GM23248 (cell line): ENCODE results near the gene MYO16. TPM values are rescaled to one million over a fixed set of nuclear protein-coding genes. Genes with fewer than 3 reads are reported as not detected.

Experiments
- DNase-seq: peaks from one replicate; pipeline ENCODE4 v3.0.0-alpha.2; 2015
- H2AFZ ChIP-seq: fragments of 200-600 bp; sonication (generic); 2 replicates; pipeline ENCODE4 v1.6.1; 2016; ENCODE audit warnings: antibody characterized with exemption
- H3F3A ChIP-seq: fragments of 200-600 bp; sonication (generic); 2 replicates; pipeline ENCODE4 v1.6.1; 2016; ENCODE audit warnings: mild to moderate bottlenecking, antibody characterized with exemption, mixed run types; ENCODE audit not compliant: insufficient read depth
- H3K27ac ChIP-seq: fragments of 200-600 bp; sonication (generic); 2 replicates; pipeline ENCODE4 v1.5.1; 2016; ENCODE audit warnings: mild to moderate bottlenecking
- H3K27me3 ChIP-seq: fragments of 200-600 bp; sonication (generic); replicated peaks from 2 replicates; pipeline ENCODE4 v1.6.1; 2016; ENCODE audit warnings: mild to moderate bottlenecking; ENCODE audit not compliant: insufficient read depth
- H3K36me3 ChIP-seq: fragments of 200-600 bp; sonication (generic); 2 replicates; pipeline ENCODE4 v1.6.1; 2016; ENCODE audit warnings: low read depth, mild to moderate bottlenecking
- H3K4me1 ChIP-seq: fragments of 200-600 bp; sonication (generic); 2 replicates; pipeline ENCODE4 v1.6.1; 2016; ENCODE audit warnings: mild to moderate bottlenecking; ENCODE audit not compliant: insufficient read depth
- H3K4me2 ChIP-seq: fragments of 200-600 bp; sonication (generic); one replicate; pipeline ENCODE4 v1.6.1; 2016; ENCODE audit warnings: mild to moderate bottlenecking; ENCODE audit not compliant: unreplicated experiment
- H3K4me3 ChIP-seq: fragments of 200-600 bp; sonication (generic); 2 replicates; pipeline ENCODE4 v1.5.1; 2016; ENCODE audit warnings: mild to moderate bottlenecking
- H3K79me2 ChIP-seq: fragments of 200-600 bp; sonication (generic); 2 replicates; pipeline ENCODE4 v1.6.1; 2016; ENCODE audit warnings: mild to moderate bottlenecking; ENCODE audit not compliant: insufficient read depth
- H3K9ac ChIP-seq: fragments of 200-600 bp; sonication (generic); 2 replicates; pipeline ENCODE4 v1.6.1; 2016; ENCODE audit warnings: mild to moderate bottlenecking
- H3K9me2 ChIP-seq: fragments of 200-600 bp; sonication (generic); 2 replicates; pipeline ENCODE4 v1.6.1; 2016; ENCODE audit warnings: mixed run types, mild to moderate bottlenecking, moderate library complexity; ENCODE audit not compliant: insufficient read depth
- H3K9me3 ChIP-seq: fragments of 200-600 bp; sonication (generic); one replicate; pipeline ENCODE4 v1.6.1; 2017; ENCODE audit warnings: low read depth
- H4K20me1 ChIP-seq: fragments of 200-600 bp; sonication (generic); 2 replicates; pipeline ENCODE4 v1.6.0; 2016; ENCODE audit not compliant: insufficient read depth
- EZH2 ChIP-seq: fragments of 200-600 bp; sonication (generic); IDR thresholded peaks from 2 replicates; pipeline ENCODE4 v1.6.1; 2018; ENCODE audit warnings: antibody characterized with exemption, mild to moderate bottlenecking; ENCODE audit not compliant: insufficient read depth, poor library complexity, severe bottlenecking
- EZH2phosphoT487 ChIP-seq: fragments of 200-600 bp; sonication (generic); IDR thresholded peaks from 2 replicates; pipeline ENCODE4 v1.6.1; 2018; ENCODE audit warnings: antibody characterized with exemption, moderate library complexity, mild to moderate bottlenecking, low read depth; ENCODE audit not compliant: insufficient read depth
- WGBS, 2 experiments: methylation state at CpG; one replicate each; pipeline ENCODE4 v1.1.6; 2015 to 2017; ENCODE audit warnings: low lambda C conversion rate in 2 of 2, low coverage in 1 of 2; ENCODE audit errors: missing lambda C conversion rate in 2 of 2; 5-methylcytosine and 5-hydroxymethylcytosine counted together
- in situ Hi-C: fragments of 300-500 bp; cut with MboI; formaldehyde crosslinking; loops from 2 replicates; pipeline ENCODE4 v1.15.0; 2020
- polyA plus RNA-seq: library from polyadenylated mRNA; unstranded; fragments of >200 nt; fragmentation: Nextera tagmentation; extraction: Ambion mirVana; gene quantifications from 2 replicates; pipeline ENCODE4 v1.2.1, GENCODE V29; 2016
- total RNA-seq: library from RNA; depleted of rRNA; stranded (reverse); fragments of >200 nt; shearing (Covaris generic); gene quantifications from 2 replicates; pipeline ENCODE4 v1.2.3, GENCODE V29; 2014

MYO16 gene
- total and polyA plus RNA-seq, 2 experiments from 2014 or later, result not detected

DNA sequence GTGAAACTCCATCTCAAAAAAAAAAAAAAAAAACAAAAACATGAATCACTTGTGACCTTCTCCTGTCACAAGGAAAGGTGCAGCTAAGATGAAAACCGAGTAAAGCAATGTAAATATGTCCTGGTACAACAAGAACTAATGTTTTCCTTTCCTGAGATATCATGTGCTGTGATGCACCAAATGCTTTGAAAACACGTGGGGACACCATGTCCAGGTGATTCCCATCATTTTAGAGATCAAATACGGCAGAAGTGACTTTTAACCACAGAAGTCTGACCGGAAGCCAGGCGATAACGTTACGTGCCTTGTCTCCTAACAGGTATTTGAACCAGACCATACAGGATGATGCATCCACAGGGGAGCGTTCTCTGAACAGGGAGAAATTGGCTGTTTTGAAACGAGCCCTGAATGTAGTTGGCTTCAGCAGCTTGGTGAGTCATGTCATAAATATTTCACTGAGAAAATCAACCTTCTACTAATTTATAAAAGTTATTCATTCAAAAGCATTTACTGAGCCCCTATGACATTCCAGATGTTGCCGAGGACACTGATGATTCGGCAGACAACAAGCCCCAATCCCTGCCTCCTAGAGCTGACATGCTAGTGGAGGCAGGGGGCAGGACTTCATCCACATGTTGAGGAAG, 328.1 kb downstream of the MYO16 start:
- Histone ChIP-seq H3K9me2 (no peaks in the 10 kb centered on the region), H3K9ac (no peak overlapping the region), H3K4me3 (peak overlapping the region; percentile 20; the same call in 1 of the 2 replicates), H3K27me3 (no peaks in the 10 kb centered on the region), H3K4me1 (peaks cover 8% of the 10 kb centered on the region), H3K27ac (peak overlapping the region; percentile 33; the same call in 1 of the 2 replicates), H4K20me1 (no peaks in the 10 kb centered on the region), H3K4me2 (peak overlapping the region; percentile 80), H3K79me2 (no peaks in the 10 kb centered on the region), H2AFZ (no peak overlapping the region), H3K9me3 (no peaks in the 10 kb centered on the region), H3F3A (no peaks in the 10 kb centered on the region), H3K36me3 (no peaks in the 10 kb centered on the region)
- peak; percentile 83 for DNase-seq
- WGBS, 2 experiments, result 6 to 7% methylated on average over 11 of the region's 11 CpGs
- TF ChIP-seq EZH2 (no peak), EZH2phosphoT487 (no peak)
- in situ Hi-C loops, result loop anchor here (10.0 kb wide), 1 partner anchor 1147 kb away; no protein-coding TSS in a partner anchor

- H2AFZ ChIP-seq, result no peak overlapping the region
- H3K4me1 ChIP-seq, result peaks cover 8% of the 10 kb centered on the region
- no peaks in the 10 kb centered on the region for H3K79me2 ChIP-seq
- no peaks in the 10 kb centered on the region for H3F3A ChIP-seq
- TF ChIP-seq EZH2phosphoT487, result no peak
- in situ Hi-C loops, result loop anchor here (10.0 kb wide), 1 partner anchor 1147 kb away; no protein-coding TSS in a partner anchor
- no peaks in the 10 kb centered on the region for H3K27me3 ChIP-seq
- H3K9me2 ChIP-seq, result no peaks in the 10 kb centered on the region
- no peaks in the 10 kb centered on the region for H4K20me1 ChIP-seq
- no peak overlapping the region for H3K9ac ChIP-seq
- DNase-seq, result no peak
- H3K27ac ChIP-seq, result peak overlapping the region; percentile 33; the same call in 1 of the 2 replicates
- peak overlapping the region; percentile 80 for H3K4me2 ChIP-seq
- no peaks in the 10 kb centered on the region for H3K36me3 ChIP-seq
- H3K4me3 ChIP-seq, result peak overlapping the region; percentile 20; the same call in 1 of the 2 replicates
- H3K9me3 ChIP-seq, result no peaks in the 10 kb centered on the region
Measured at GRCh38 chr13:108958013-108958376, 328.6 kb downstream of the MYO16 start.

DNA sequence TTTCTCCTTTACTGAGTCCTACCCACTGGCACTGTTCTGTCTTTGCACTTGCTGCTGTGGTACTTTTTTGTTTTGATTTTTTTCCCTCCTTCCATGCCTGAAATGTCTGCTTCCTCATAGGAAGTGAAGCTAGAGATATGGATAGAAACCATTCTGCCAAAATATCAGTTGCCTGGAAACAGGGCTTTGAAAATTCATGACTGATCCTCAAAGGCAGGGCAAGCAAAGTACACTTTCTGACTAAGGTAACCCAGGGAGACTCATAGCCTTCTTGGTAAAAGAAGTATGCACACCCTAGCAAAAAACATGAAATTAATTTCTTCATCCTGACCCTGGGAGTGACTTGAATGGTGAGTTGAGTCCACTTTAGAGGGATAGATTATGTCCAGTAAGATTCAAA, 329.8 kb downstream of the MYO16 start:
- in situ Hi-C loops, result loop anchor here (10.0 kb wide), 1 partner anchor 1146 kb away; no protein-coding TSS in a partner anchor
- no peak overlapping the region for H3K27ac ChIP-seq
- peak; percentile 49 for DNase-seq
- TF ChIP-seq EZH2 (no peak), EZH2phosphoT487 (no peak)
- H3K4me1 ChIP-seq, result peaks cover 17% of the 10 kb centered on the region
- H3K4me3 ChIP-seq, result no peak overlapping the region
- no peaks in the 10 kb centered on the region for H3K36me3 ChIP-seq
- H2AFZ ChIP-seq, result no peak overlapping the region
- no peak overlapping the region for H3K4me2 ChIP-seq
- no peaks in the 10 kb centered on the region for H3K9me2 ChIP-seq
- no peaks in the 10 kb centered on the region for H3K27me3 ChIP-seq
- no peak overlapping the region for H3K9ac ChIP-seq
- peaks cover 5% of the 10 kb centered on the region for H3F3A ChIP-seq
- H3K9me3 ChIP-seq, result no peaks in the 10 kb centered on the region
- no peaks in the 10 kb centered on the region for H3K79me2 ChIP-seq
- H4K20me1 ChIP-seq, result no peaks in the 10 kb centered on the region

- no peak for DNase-seq
- H4K20me1 ChIP-seq, result no peaks in the 10 kb centered on the region
- 91 to 95% methylated on average over 6 of the region's 6 CpGs for WGBS, 2 experiments
- H3F3A ChIP-seq, result peaks cover 8% of the 10 kb centered on the region
- no peaks in the 10 kb centered on the region for H3K79me2 ChIP-seq
- H2AFZ ChIP-seq, result no peak overlapping the region
- no peak overlapping the region for H3K4me2 ChIP-seq
- H3K9ac ChIP-seq, result no peak overlapping the region
- H3K9me2 ChIP-seq, result no peaks in the 10 kb centered on the region
- TF ChIP-seq EZH2 (no peak), EZH2phosphoT487 (no peak)
- H3K4me1 ChIP-seq, result peaks cover 24% of the 10 kb centered on the region
- H3K36me3 ChIP-seq, result no peaks in the 10 kb centered on the region
- in situ Hi-C loops, result no loop called here
- no peak overlapping the region for H3K27ac ChIP-seq
- H3K4me3 ChIP-seq, result no peak overlapping the region
- no peaks in the 10 kb centered on the region for H3K27me3 ChIP-seq
- H3K9me3 ChIP-seq, result no peaks in the 10 kb centered on the region
Measured at GRCh38 chr13:108960006-108960405, 330.6 kb downstream of the MYO16 start.

DNA sequence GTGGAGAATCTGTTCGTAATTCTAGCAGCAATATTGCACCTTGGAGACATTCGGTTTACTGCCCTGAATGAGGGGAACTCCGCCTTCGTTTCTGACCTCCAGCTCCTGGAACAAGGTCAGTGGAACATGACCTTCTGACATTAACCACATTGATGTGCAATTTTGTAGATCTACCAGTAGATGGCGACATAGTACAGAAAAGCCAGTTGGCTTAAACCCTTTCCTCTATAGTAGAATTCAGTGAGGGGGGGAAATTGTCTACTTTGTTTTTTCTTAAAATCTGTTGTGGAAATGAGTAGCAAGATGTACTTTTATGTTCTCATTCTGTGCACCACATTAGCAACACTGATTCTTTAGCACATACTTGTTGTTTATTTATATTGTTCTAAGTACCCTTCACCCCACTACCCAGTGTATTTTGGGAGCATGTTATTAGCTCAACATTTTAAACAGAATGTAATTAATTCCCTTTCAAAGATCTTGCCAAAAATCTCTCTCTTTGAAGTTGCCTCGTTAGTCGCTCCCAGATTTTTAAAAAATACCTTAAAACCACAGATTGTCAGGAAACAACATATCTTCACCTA, 332.2 kb downstream of the MYO16 start:
- Histone ChIP-seq H3K9ac (no peak overlapping the region), H3K27ac (no peak overlapping the region), H3K36me3 (no peaks in the 10 kb centered on the region), H3K4me3 (no peak overlapping the region), H4K20me1 (no peaks in the 10 kb centered on the region), H3K9me2 (no peaks in the 10 kb centered on the region), H3K9me3 (no peaks in the 10 kb centered on the region), H3K4me2 (no peak overlapping the region), H2AFZ (no peak overlapping the region), H3F3A (peaks cover 10% of the 10 kb centered on the region), H3K27me3 (no peaks in the 10 kb centered on the region), H3K79me2 (no peaks in the 10 kb centered on the region), H3K4me1 (peaks cover 26% of the 10 kb centered on the region)
- TF ChIP-seq EZH2 (no peak), EZH2phosphoT487 (no peak)
- in situ Hi-C loops, result no loop called here
- WGBS, 2 experiments, result 1 to 3% methylated on average over 7 of the region's 7 CpGs
- peak; percentile 67 for DNase-seq
